M059J (cell line): ENCODE data around the gene MSLN. TPM values are rescaled to one million over a fixed set of nuclear protein-coding genes. Genes with fewer than 3 reads are reported as not detected.

Experiments used
- DNase-seq: peaks from one replicate; pipeline ENCODE4 v3.0.0-alpha.2; 2012; ENCODE audit warnings: low read depth
- total RNA-seq: library from RNA; depleted of rRNA; stranded (reverse); fragments of >200 nt; shearing (Covaris generic); gene quantifications from 2 replicates; pipeline ENCODE4 v1.2.3, GENCODE V29; 2014; rRNA removed

MSLN gene
- total RNA-seq, 1 experiment from 2014 or later = 1.7 TPM

DNA sequence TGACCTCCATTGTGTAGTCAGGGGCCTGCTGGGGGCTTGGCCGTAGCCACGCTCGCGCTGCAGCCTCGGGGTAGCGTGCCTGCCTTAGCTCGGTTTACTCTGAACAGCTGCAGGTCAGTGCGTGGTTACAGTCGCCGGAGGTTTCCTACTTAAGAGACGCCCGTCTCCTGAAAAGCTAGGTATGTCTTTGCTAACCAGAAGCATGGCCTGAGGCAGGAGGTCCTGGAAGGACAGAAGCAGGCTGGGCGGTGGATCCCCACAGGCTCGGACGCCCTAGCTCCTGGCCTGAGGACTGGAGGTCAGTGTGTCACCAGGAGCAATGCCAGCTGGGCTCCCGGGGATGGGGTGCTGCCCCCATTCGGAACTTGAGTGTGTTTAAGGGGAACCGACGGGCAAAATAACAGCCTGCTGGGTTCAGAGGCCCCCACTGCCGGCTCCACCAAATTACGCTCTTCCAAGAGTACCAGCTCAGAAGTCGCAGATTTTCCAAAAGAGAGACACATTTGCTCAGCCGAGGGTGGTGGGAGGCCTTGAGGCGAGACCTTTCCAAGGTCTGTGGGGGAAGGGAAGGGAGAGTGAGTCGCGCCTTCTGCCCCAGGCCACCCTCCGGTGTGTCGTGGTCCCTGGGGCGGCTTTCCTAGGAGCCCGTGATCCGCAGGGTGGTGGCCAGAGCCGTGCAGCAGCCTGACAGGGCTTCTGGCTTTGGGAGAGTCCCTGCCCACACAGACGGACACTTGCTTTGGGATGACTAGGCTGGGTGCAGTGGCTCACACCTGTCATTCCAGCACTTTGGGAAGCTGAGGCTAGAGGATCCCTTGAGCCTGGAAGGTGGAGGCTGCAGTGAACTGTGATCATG, 43.9 kb downstream of the MSLN start:
- DNase-seq = peak; percentile 46

- DNase-seq = no peak
These were observed 44.9 kb downstream of the MSLN start for GRCh38 chr16:805474-805873.

DNA sequence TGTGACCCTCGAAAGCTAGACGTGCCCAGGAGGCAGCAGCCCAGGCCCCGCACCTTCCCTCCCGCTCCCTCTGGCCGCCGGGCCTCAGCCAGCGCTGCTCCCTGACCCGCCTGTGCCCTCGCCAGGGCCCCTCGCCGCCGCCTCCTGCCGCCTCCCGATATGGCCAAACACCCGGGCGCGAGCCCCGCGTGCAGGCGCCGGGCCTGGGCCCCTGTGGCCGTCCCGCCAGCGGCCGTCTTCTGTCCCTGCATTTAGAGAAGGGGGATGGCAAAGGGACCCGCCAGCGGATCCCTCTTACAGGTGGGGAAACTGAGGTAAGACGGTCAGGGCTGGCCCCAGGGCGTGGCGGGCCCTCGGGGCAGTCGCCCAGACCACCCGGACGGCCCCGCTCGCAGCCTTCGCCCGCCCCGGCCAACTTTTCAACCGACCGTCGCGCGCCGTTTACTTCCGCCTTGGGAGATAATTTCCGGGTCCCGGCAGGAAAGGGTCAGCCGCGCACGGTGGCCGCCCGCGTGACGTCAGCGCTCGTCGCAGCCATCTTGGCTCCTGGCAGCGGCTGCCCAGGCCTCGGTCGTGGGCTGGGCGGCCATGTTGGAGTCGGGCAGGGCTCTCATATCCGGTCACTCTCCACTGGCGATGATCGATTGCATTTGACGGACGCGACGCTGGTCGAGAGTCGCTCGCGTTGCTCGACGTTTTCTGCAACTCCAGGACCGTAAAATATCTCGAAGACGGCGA, 47.0 kb downstream of the MSLN start:
- DNase-seq = peak; percentile 91

DNA sequence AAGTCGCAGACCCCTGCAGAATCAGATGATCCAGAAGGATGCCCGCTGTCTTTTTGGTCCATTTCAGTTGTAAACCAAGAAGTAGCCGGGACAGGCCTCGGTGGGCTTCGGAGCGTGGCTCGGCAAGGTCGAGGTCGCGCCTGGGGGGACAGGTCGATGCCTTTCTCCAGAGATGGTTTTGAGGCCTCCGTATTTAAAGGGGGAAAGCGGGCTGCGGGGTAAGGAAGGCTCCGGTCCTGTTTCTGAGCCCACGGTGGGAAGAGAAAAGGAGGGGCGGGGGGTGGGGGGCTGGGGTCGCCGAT, 47.5 kb downstream of the MSLN start:
- no peak for DNase-seq

DNA sequence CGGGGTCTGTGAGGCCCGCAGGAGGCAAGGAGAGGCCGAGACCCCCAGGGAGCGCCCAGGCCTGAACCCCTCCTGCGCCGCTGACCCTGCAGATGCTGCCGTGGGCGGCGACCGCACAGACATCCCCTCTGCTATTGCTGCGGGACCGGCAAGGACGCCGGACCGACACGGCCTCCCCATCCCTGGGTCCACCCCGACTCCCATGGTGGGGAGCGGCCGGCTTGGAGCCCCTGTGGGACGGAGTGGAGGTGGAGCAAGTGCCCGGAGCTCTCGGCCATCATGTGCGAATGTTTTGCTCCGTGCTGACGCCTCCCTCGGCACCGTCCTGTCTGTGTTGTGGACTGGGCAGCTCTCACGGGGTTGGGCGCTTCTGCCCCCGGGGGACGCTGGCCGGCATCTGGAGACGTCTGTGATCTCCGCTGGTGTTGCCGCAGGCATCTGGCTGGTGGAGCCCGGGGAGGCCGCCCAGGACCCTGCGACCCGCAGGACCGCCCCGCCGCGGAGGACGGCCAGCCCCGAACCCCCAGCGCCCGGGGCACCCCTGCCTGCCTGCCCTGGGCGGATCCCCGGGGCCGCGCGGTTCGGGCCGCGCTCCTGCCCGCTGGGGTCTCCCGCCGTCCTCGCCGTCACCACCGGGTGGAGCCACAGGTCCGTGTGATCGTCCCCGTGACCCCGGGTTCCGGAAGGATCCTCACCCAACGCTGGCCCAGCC, 52.8 kb downstream of the MSLN start:
- DNase-seq = no peak

- no peak for DNase-seq
These were observed 53.4 kb downstream of the MSLN start for GRCh38 chr16:813916-814412.

- peak; percentile 88 for DNase-seq
These were observed 54.4 kb downstream of the MSLN start for GRCh38 chr16:814974-815373.

DNA sequence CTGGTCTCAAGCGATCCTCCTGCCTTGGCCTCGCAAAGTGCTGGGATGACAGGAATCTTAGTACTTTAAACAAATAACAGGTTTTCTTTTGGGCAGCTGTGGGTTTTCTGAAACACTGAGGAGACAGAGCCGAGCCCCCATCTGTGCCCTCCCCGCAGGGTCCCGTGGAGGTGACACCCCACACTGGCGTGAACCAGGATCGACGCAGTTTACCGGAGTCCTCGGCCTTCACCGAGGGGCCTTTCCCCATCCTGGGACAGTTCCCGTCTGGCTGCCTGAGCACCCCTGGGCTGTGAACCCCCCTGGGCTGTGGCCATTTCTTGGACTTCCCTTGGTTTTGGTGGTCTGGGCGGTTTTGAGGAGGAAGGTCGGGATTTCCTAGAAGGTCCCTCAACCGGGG, 55.3 kb downstream of the MSLN start:
- DNase-seq = no peak

DNA sequence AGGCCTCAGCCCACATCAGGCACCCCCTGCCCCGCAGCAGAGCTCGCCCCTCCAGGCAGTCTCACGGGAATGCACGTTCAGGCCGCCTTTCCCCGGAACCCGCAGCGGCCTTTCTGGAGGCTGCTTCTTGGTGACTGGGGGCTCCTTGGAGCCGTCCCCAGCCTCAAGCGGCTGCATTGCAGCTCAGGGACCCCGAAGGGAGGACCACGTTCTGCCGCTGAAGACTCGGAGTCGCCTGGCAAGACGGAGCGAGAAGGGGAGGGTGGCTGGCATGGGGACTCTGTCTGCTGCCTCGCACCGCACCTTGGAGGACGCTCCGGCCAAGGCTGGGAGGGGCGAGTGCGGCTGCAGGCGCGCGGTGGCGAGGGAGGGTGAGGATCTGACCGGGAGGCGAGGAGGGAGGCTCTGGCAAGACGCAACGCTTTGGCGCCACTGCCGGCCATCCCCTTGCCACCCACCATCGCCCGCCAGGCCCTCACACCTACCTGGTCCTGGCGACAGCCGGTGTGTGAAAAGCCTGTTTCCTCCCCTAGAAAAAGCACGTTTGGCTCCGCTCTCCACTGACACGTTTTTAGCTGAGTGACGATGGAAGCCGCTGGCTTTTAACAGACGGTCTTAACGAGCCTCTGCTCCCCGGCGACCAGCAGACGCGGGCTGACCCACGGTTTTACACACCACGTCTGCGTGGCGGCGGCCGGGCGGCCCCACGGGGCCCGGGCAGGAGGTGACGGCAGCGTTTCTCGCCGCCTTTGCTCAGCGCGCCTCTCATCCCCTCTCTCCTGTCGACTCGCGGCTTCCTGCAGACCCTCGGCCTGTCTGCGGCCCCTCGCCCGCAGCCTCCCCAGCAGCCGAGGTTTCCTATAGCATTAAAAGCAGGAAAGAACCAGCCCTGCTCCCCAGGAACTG, 56.7 kb downstream of the MSLN start:
- DNase-seq = no peak

DNA sequence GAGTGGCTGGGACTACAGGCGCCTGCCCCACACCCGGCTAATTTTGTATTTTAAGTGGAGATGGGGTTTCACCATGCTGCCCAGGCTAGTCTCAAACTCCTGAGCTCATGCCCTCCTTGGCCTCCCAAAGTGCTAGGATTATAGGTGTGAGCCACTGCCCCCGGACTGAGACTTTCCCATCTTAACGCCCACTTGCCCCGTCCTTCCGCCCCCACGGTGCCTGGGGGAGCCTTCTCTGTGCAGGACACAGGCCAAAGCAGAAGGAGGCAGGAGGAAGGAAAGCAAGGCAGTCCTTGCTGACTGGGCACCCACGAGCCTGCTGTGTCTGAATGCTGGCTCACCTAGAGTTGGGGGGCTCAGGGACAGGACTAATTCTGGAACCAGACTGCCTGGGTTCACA, 57.6 kb downstream of the MSLN start:
- no peak for DNase-seq

Other genes with a start within 250 kb of the MSLN start
- gene CAPN15, start 233.0 kb upstream of the MSLN start, total RNA-seq = 23.2 and 36.7 TPM in 2 replicates
- gene PRR35, start 200.3 kb upstream of the MSLN start, total RNA-seq = not detected in 2 replicates
- 0.12 TPM in 1 of 2 replicates, not detected in the other for gene NHLRC4, start 193.7 kb upstream of the MSLN start, total RNA-seq
- 35.9 and 43.8 TPM in 2 replicates for gene PIGQ, start 190.8 kb upstream of the MSLN start, total RNA-seq
- 15.2 and 16.8 TPM in 2 replicates for gene RAB40C, start 170.7 kb upstream of the MSLN start, total RNA-seq
- 0.62 and 2.9 TPM in 2 replicates for gene WFIKKN1, start 129.7 kb upstream of the MSLN start, total RNA-seq
- 150 and 177 TPM in 2 replicates for gene METTL26, start 124.4 kb upstream of the MSLN start, total RNA-seq
- 8.5 and 20.9 TPM in 2 replicates for gene MCRIP2, start 118.9 kb upstream of the MSLN start, total RNA-seq
- 15.8 and 16.1 TPM in 2 replicates for gene WDR90, start 111.4 kb upstream of the MSLN start, total RNA-seq
- 25.7 and 38.5 TPM in 2 replicates for gene RHOT2, start 92.6 kb upstream of the MSLN start, total RNA-seq
- gene RHBDL1, start 85.1 kb upstream of the MSLN start, total RNA-seq = 0.15 TPM in 1 of 2 replicates, not detected in the other
- 133 and 153 TPM in 2 replicates for gene STUB1, start 80.3 kb upstream of the MSLN start, total RNA-seq
- 57.8 and 68.5 TPM in 2 replicates for gene JMJD8, start 76.4 kb upstream of the MSLN start, total RNA-seq
- 3.4 and 9.0 TPM in 2 replicates for gene WDR24, start 70.3 kb upstream of the MSLN start, total RNA-seq
- gene FBXL16, start 54.9 kb upstream of the MSLN start, total RNA-seq = 8.1 and 12.0 TPM in 2 replicates
- gene METRN, start 45.6 kb upstream of the MSLN start, total RNA-seq = 96.4 and 142 TPM in 2 replicates
- 11.0 and 30.4 TPM in 2 replicates for gene ANTKMT, start 39.6 kb upstream of the MSLN start, total RNA-seq
- 0.25 TPM in 1 of 2 replicates, not detected in the other for gene CCDC78, start 34.3 kb upstream of the MSLN start, total RNA-seq
- 3.6 and 4.9 TPM in 2 replicates for gene HAGHL, start 33.6 kb upstream of the MSLN start, total RNA-seq
- 24.0 and 27.1 TPM in 2 replicates for gene CIAO3, start 19.7 kb upstream of the MSLN start, total RNA-seq
- 19.5 and 47.7 TPM in 2 replicates for gene RPUSD1, start 27.6 kb downstream of the MSLN start, total RNA-seq
- gene CHTF18, start 27.9 kb downstream of the MSLN start, total RNA-seq = 10.2 and 20.7 TPM in 2 replicates
- gene GNG13, start 40.0 kb downstream of the MSLN start, total RNA-seq = not detected in 2 replicates
- gene LMF1, start 210.2 kb downstream of the MSLN start, total RNA-seq = 2.4 and 2.8 TPM in 2 replicates
- not detected in 2 replicates for gene SOX8, start 221.0 kb downstream of the MSLN start, total RNA-seq